H9 (cell line): ENCODE results near the gene IL17F. TPM values are rescaled to one million over a fixed set of nuclear protein-coding genes. Genes with fewer than 3 reads are reported as not detected.
A peak's percentile ranks its signal among the peaks of the same experiment; 100 is the strongest.

Source experiments
- DNase-seq: peaks from one replicate; pipeline ENCODE4 v3.0.0-alpha.2; 2017
- H2AFZ ChIP-seq: one replicate; pipeline ENCODE4 v1.6.1; 2013; ENCODE audit warnings: mild to moderate bottlenecking, low read length, control low read depth, moderate library complexity
- H2AK5ac ChIP-seq: 2 replicates; pipeline ENCODE4 v1.6.1; 2013; ENCODE audit warnings: low read length, control low read depth, mixed read lengths; ENCODE audit not compliant: insufficient read length
- H2BK120ac ChIP-seq: one replicate; pipeline ENCODE4 v1.6.1; 2013; ENCODE audit warnings: low read depth, mild to moderate bottlenecking, low read length, control low read depth, inconsistent platforms; ENCODE audit not compliant: poor library complexity, severe bottlenecking
- H2BK12ac ChIP-seq: 2 replicates; pipeline ENCODE4 v1.6.1; 2013; ENCODE audit warnings: low read length, control low read depth, mixed read lengths, low read depth; ENCODE audit not compliant: insufficient read length
- H2BK15ac ChIP-seq: 2 replicates; pipeline ENCODE4 v1.6.1; 2013; ENCODE audit warnings: low read depth, low read length, control low read depth
- H2BK20ac ChIP-seq: one replicate; pipeline ENCODE4 v1.6.1; 2013; ENCODE audit warnings: low read depth, mild to moderate bottlenecking, low read length, control low read depth, inconsistent platforms; ENCODE audit not compliant: poor library complexity, severe bottlenecking
- H2BK5ac ChIP-seq: 2 replicates; pipeline ENCODE4 v1.6.1; 2013; ENCODE audit warnings: low read length, control low read depth, mixed read lengths; ENCODE audit not compliant: insufficient read length
- H3K14ac ChIP-seq: 2 replicates; pipeline ENCODE4 v1.6.1; 2013; ENCODE audit warnings: low read length, control low read depth; ENCODE audit not compliant: insufficient read depth
- H3K18ac ChIP-seq: 2 replicates; pipeline ENCODE4 v1.6.1; 2013; ENCODE audit warnings: low read depth, mild to moderate bottlenecking, mixed read lengths, low read length, control low read depth; ENCODE audit not compliant: insufficient read length
- H3K23ac ChIP-seq: 2 replicates; pipeline ENCODE4 v1.6.1; 2013; ENCODE audit warnings: low read length, control low read depth, mixed read lengths, low read depth; ENCODE audit not compliant: insufficient read length
- H3K23me2 ChIP-seq: 2 replicates; pipeline ENCODE4 v1.6.1; 2013; ENCODE audit warnings: low read depth, mild to moderate bottlenecking, mixed read lengths, low read length, control low read depth; ENCODE audit not compliant: insufficient read length, poor library complexity, severe bottlenecking
- H3K27ac ChIP-seq: 2 replicates; pipeline ENCODE4 v1.5.1; 2013; ENCODE audit warnings: low read length, control low read depth, mixed read lengths, low read depth; ENCODE audit not compliant: insufficient read length
- H3K27me3 ChIP-seq: 2 replicates; pipeline ENCODE4 v1.6.1; 2013; ENCODE audit warnings: low read length, control low read depth, inconsistent platforms; ENCODE audit not compliant: insufficient read depth
- H3K4ac ChIP-seq: 2 replicates; pipeline ENCODE4 v1.6.1; 2013; ENCODE audit warnings: low read depth, mild to moderate bottlenecking, control low read depth, inconsistent platforms, low read length, moderate library complexity
- H3K4me1 ChIP-seq: 2 replicates; pipeline ENCODE4 v1.6.1; 2013; ENCODE audit warnings: low read length, control low read depth, inconsistent platforms; ENCODE audit not compliant: insufficient read depth
- H3K4me2 ChIP-seq: 2 replicates; pipeline ENCODE4 v1.6.1; 2013; ENCODE audit warnings: low read length, control low read depth, mixed read lengths; ENCODE audit not compliant: insufficient read length, insufficient read depth
- H3K56ac ChIP-seq: 2 replicates; pipeline ENCODE4 v1.6.1; 2013; ENCODE audit warnings: low read depth, mild to moderate bottlenecking, mixed read lengths, low read length, control low read depth; ENCODE audit not compliant: insufficient read length
- H3K79me1 ChIP-seq: 2 replicates; pipeline ENCODE4 v1.6.1; 2013; ENCODE audit warnings: low read depth, mild to moderate bottlenecking, moderate library complexity, low read length, control low read depth, inconsistent platforms; ENCODE audit not compliant: insufficient read depth, poor library complexity, severe bottlenecking
- H3K79me2 ChIP-seq: 2 replicates; pipeline ENCODE4 v1.6.1; 2013; ENCODE audit warnings: low read length, control low read depth, inconsistent platforms; ENCODE audit not compliant: insufficient read depth
- H3K9ac ChIP-seq: 2 replicates; pipeline ENCODE4 v1.6.1; 2013; ENCODE audit warnings: low read length, control low read depth, mixed read lengths; ENCODE audit not compliant: insufficient read length; ENCODE audit errors: extremely low read depth
- H3K9me3 ChIP-seq: one replicate; pipeline ENCODE4 v1.6.1; 2013; ENCODE audit warnings: low read depth, low read length, inconsistent platforms; ENCODE audit not compliant: control insufficient read depth
- H3T11ph ChIP-seq: one replicate; pipeline ENCODE4 v1.6.1; 2013; ENCODE audit warnings: mild to moderate bottlenecking, low read length, control low read depth, inconsistent platforms
- H4K20me1 ChIP-seq: one replicate; pipeline ENCODE4 v1.6.1; 2013; ENCODE audit not compliant: control insufficient read depth, insufficient read length, insufficient read depth
- H4K5ac ChIP-seq: 2 replicates; pipeline ENCODE4 v1.6.1; 2013; ENCODE audit warnings: low read depth, mild to moderate bottlenecking, mixed read lengths, low read length, control low read depth; ENCODE audit not compliant: insufficient read length
- H4K8ac ChIP-seq: replicated peaks from 2 replicates; pipeline ENCODE4 v1.6.1; 2013; ENCODE audit warnings: low read length, control low read depth, mixed read lengths, low read depth; ENCODE audit not compliant: insufficient read length
- H4K91ac ChIP-seq: 2 replicates; pipeline ENCODE4 v1.6.1; 2013; ENCODE audit warnings: low read depth, mild to moderate bottlenecking, moderate library complexity, mixed read lengths, low read length, control low read depth; ENCODE audit not compliant: insufficient read length
- H3K27ac Mint-ChIP-seq, 3 experiments: 2 replicates in 2 of 3; 3 replicates in 1 of 3; pipeline ENCODE4 v1.8.0; 2020 to 2021; ENCODE audit warnings: mixed read lengths in 3 of 3, mild to moderate bottlenecking in 1 of 3, moderate library complexity in 1 of 3
- H3K27me3 Mint-ChIP-seq: 2 replicates; pipeline ENCODE4 v1.8.0; 2021; ENCODE audit warnings: low read depth, mild to moderate bottlenecking, moderate library complexity, mixed read lengths
- H3K36me3 Mint-ChIP-seq, 3 experiments: 2 replicates in 2 of 3; 3 replicates in 1 of 3; pipeline ENCODE4 v1.8.0; 2020 to 2021; ENCODE audit warnings: low read depth in 3 of 3, mixed read lengths in 3 of 3; ENCODE audit not compliant: insufficient read depth in 1 of 3
- H3K4me1 Mint-ChIP-seq, 2 experiments: 2 replicates each; pipeline ENCODE4 v1.8.0; 2020; ENCODE audit warnings: mixed read lengths in 2 of 2
- H3K4me3 Mint-ChIP-seq, 2 experiments: 2 replicates in 1 of 2; 3 replicates in 1 of 2; pipeline ENCODE4 v1.8.0; 2020 to 2021; ENCODE audit warnings: mild to moderate bottlenecking in 2 of 2, mixed read lengths in 2 of 2, moderate library complexity in 1 of 2
- H3K9me3 Mint-ChIP-seq, 2 experiments: 2 replicates in 1 of 2; 3 replicates in 1 of 2; pipeline ENCODE4 v1.8.0; 2020; ENCODE audit warnings: mild to moderate bottlenecking in 2 of 2, mixed read lengths in 2 of 2, moderate library complexity in 1 of 2
- WGBS: extraction: QIAGEN DNeasy Blood & Tissue Kit; methylation state at CpG from one replicate; pipeline ENCODE4 v1.1.7; 2013; ENCODE audit warnings: missing lambda C conversion rate, low lambda C conversion rate, mixed read lengths; ENCODE audit not compliant: insufficient read length; ENCODE audit errors: extremely low coverage; 5-methylcytosine and 5-hydroxymethylcytosine counted together
- total RNA-seq: library from RNA; stranded (reverse); gene quantifications from 2 replicates; pipeline ENCODE4 v1.2.1, GENCODE V29; 2021
- TF ChIP-seq, protein P1 (sequence below): fragments of 200-600 bp; sonication (generic); conservative IDR thresholded peaks from 3 replicates; pipeline ENCODE4 v1.8.0; 2021; ENCODE audit warnings: antibody characterized with exemption, mild to moderate bottlenecking

Gene IL17F
- total RNA-seq, 1 experiment from 2014 or later: not detected

- H3K79me2 ChIP-seq: peaks cover 12% of the 10 kb centered on the region; the same call in 1 of the 2 replicates
- no peaks in the 10 kb centered on the region for H4K20me1 ChIP-seq
- H3K9me3 ChIP-seq: no peaks in the 10 kb centered on the region
- H2AFZ ChIP-seq: peak within 1 kb of the TSS; percentile 3
- WGBS: no CpG with 5 or more reads among the region's 53 CpGs
- no peak within 1 kb of the TSS for H3K23ac ChIP-seq
- H3K4me2 ChIP-seq: peak within 1 kb of the TSS; percentile 77
- peaks cover 36 to 41% (median 38%) of the 10 kb centered on the region in 3 experiments; a peak in 6 of 7 replicates for H3K36me3 Mint-ChIP-seq
- DNase-seq: peak; percentile 99
- H3K4ac ChIP-seq: peak within 1 kb of the TSS; percentile 89; the same call in 1 of the 2 replicates
- peak within 1 kb of the TSS; percentile 98 for H3K18ac ChIP-seq
- H3K27ac Mint-ChIP-seq: no peak within 1 kb of the TSS; a peak in 3 of 7 replicates
- peaks cover 6% of the 10 kb centered on the region for H3K79me1 ChIP-seq
- TF ChIP-seq, protein P1, sequence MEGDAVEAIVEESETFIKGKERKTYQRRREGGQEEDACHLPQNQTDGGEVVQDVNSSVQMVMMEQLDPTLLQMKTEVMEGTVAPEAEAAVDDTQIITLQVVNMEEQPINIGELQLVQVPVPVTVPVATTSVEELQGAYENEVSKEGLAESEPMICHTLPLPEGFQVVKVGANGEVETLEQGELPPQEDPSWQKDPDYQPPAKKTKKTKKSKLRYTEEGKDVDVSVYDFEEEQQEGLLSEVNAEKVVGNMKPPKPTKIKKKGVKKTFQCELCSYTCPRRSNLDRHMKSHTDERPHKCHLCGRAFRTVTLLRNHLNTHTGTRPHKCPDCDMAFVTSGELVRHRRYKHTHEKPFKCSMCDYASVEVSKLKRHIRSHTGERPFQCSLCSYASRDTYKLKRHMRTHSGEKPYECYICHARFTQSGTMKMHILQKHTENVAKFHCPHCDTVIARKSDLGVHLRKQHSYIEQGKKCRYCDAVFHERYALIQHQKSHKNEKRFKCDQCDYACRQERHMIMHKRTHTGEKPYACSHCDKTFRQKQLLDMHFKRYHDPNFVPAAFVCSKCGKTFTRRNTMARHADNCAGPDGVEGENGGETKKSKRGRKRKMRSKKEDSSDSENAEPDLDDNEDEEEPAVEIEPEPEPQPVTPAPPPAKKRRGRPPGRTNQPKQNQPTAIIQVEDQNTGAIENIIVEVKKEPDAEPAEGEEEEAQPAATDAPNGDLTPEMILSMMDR: no peak
- peak within 1 kb of the TSS; percentile 98 for H3K9ac ChIP-seq
- H3K27me3 ChIP-seq: no peaks in the 10 kb centered on the region
- H2BK120ac ChIP-seq: peak within 1 kb of the TSS; percentile 89
- peaks cover 14 to 20% of the 10 kb centered on the region in 2 experiments for H3K4me1 Mint-ChIP-seq
- H2BK12ac ChIP-seq: no peak within 1 kb of the TSS
- peaks cover 3% of the 10 kb centered on the region for H3K23me2 ChIP-seq
- peak within 1 kb of the TSS; percentile 71 for H4K91ac ChIP-seq
- peak within 1 kb of the TSS; percentile 100 for H3K14ac ChIP-seq
- no peak within 1 kb of the TSS for H2BK20ac ChIP-seq
- H4K5ac ChIP-seq: peak within 1 kb of the TSS; percentile 92
- H4K8ac ChIP-seq: no peak within 1 kb of the TSS
- peak within 1 kb of the TSS; percentile 84 for H3K56ac ChIP-seq
- peak within 1 kb of the TSS; percentile 69; the same call in 1 of the 2 replicates for H2BK15ac ChIP-seq
- H3K4me3 Mint-ChIP-seq: no peak within 1 kb of the TSS
- peaks cover 3% of the 10 kb centered on the region; the same call in 1 of the 2 replicates for H3K4me1 ChIP-seq
- H3K27me3 Mint-ChIP-seq: no peaks in the 10 kb centered on the region
- H3K9me3 Mint-ChIP-seq: no peaks in the 10 kb centered on the region
- no peak within 1 kb of the TSS for H2AK5ac ChIP-seq
- H2BK5ac ChIP-seq: peak within 1 kb of the TSS; percentile 81
- H3K27ac ChIP-seq: peak within 1 kb of the TSS; percentile 77
- peak within 1 kb of the TSS; percentile 24 for H3T11ph ChIP-seq
Measured at GRCh38 chr6:52284460-52285176, 40.3 kb upstream of the IL17F start, which contains the start of gene MCM3. MCM3 (minus strand) TSS chr6:52284742; CDS start chr6:52284674, 68 bp downstream.
